WTC11 (cell line): ENCODE results near the gene FGFR4. TPM values are rescaled to one million over a fixed set of nuclear protein-coding genes. Genes with fewer than 3 reads are reported as not detected.
"Not testable (repeated sequence)": the region's sequence is repeated elsewhere in the genome, so short reads cannot be mapped to it uniquely, and the experiment has no call there.

ENCODE experiments used
- ATAC-seq: fragments of 200-7000 bp; cut with Tn5 transposase; 2 replicates; pipeline ENCODE4 v1.10.0; 2021; ENCODE audit warnings: mild to moderate bottlenecking, moderate library complexity
- CTCF ChIA-PET: fragments of 300-600 bp; sonication (Branson Sonifier 250); formaldehyde crosslinking; loops from one replicate; lab custom pipeline; 2021; ENCODE audit warnings: antibody characterized with exemption; lab: Charles Lee
- POLR2A ChIA-PET: fragments of 350-600 bp; sonication (Branson Sonifier 250); formaldehyde crosslinking; loops from one replicate; lab custom pipeline; 2021; ENCODE audit warnings: antibody characterized with exemption; lab: Charles Lee
- DNase-seq: peaks from one replicate; pipeline ENCODE4 v3.0.0; 2021; ENCODE audit warnings: low spot score
- H3K27ac Mint-ChIP-seq: 2 replicates; pipeline ENCODE4 v1.8.0; 2021; ENCODE audit warnings: mixed read lengths
- H3K27me3 Mint-ChIP-seq: 2 replicates; pipeline ENCODE4 v1.8.0; 2021; ENCODE audit warnings: low read depth, mild to moderate bottlenecking, moderate library complexity, mixed read lengths
- H3K36me3 Mint-ChIP-seq: 2 replicates; pipeline ENCODE4 v1.8.0; 2021; ENCODE audit warnings: mixed read lengths
- H3K4me1 Mint-ChIP-seq: 2 replicates; pipeline ENCODE4 v1.8.0; 2022; ENCODE audit warnings: mixed read lengths
- H3K4me3 Mint-ChIP-seq: 2 replicates; pipeline ENCODE4 v1.8.0; 2021; ENCODE audit warnings: mild to moderate bottlenecking, moderate library complexity, mixed read lengths
- H3K9me3 Mint-ChIP-seq: 2 replicates; pipeline ENCODE4 v1.8.0; 2021; ENCODE audit warnings: mixed read lengths
- AFF4 ChIP-seq: sonication (generic); formaldehyde crosslinking; IDR thresholded peaks from 2 replicates; pipeline ENCODE4 v1.8.1; 2023; ENCODE audit warnings: mild to moderate bottlenecking, missing genetic modification reagents, borderline replicate concordance
- AR ChIP-seq: fragments of 250-450 bp; sonication (Bioruptor Pico); IDR thresholded peaks from 2 replicates; pipeline ENCODE4 v1.9.0; 2021; ENCODE audit warnings: mild to moderate bottlenecking
- ATF3 ChIP-seq: sonication (generic); formaldehyde crosslinking; conservative IDR thresholded peaks from 2 replicates; pipeline ENCODE4 v1.8.1; 2022; ENCODE audit warnings: mild to moderate bottlenecking, missing genetic modification reagents
- CBFB ChIP-seq: sonication (generic); formaldehyde crosslinking; IDR thresholded peaks from 2 replicates; pipeline ENCODE4 v1.8.1; 2022; ENCODE audit warnings: mild to moderate bottlenecking, low read depth, missing genetic modification reagents
- FOXP1 ChIP-seq: sonication (generic); formaldehyde crosslinking; IDR thresholded peaks from 2 replicates; pipeline ENCODE4 v1.8.0; 2022; ENCODE audit warnings: missing genetic modification reagents, mild to moderate bottlenecking, moderate library complexity, borderline replicate concordance
- IRF2 ChIP-seq: sonication (generic); formaldehyde crosslinking; IDR thresholded peaks from 2 replicates; pipeline ENCODE4 v1.8.0; 2022; ENCODE audit warnings: low read depth, missing genetic modification reagents, borderline replicate concordance
- NR3C1 ChIP-seq: sonication (generic); formaldehyde crosslinking; conservative IDR thresholded peaks from 2 replicates; pipeline ENCODE4 v1.8.1; 2023; ENCODE audit warnings: low read depth, mild to moderate bottlenecking, missing genetic modification reagents
- RELA ChIP-seq: sonication (generic); formaldehyde crosslinking; IDR thresholded peaks from 2 replicates; pipeline ENCODE4 v1.8.1; 2022; ENCODE audit warnings: missing genetic modification reagents, mild to moderate bottlenecking, borderline replicate concordance
- SMAD4 ChIP-seq: sonication (generic); formaldehyde crosslinking; IDR thresholded peaks from 2 replicates; pipeline ENCODE4 v1.8.0; 2022; ENCODE audit warnings: mild to moderate bottlenecking, missing genetic modification reagents
- SOX15 ChIP-seq: fragments of 250-450 bp; sonication (Bioruptor Pico); IDR thresholded peaks from 2 replicates; pipeline ENCODE4 v1.9.0; 2021; ENCODE audit warnings: mild to moderate bottlenecking
- SP1 ChIP-seq: sonication (generic); formaldehyde crosslinking; conservative IDR thresholded peaks from 2 replicates; pipeline ENCODE4 v1.8.1; 2022; ENCODE audit warnings: missing genetic modification reagents
- TEAD1 ChIP-seq: sonication (generic); formaldehyde crosslinking; IDR thresholded peaks from 2 replicates; pipeline ENCODE4 v1.8.0; 2022; ENCODE audit warnings: mild to moderate bottlenecking, missing genetic modification reagents
- TEAD4 ChIP-seq: sonication (generic); formaldehyde crosslinking; IDR thresholded peaks from 2 replicates; pipeline ENCODE4 v1.8.0; 2022; ENCODE audit warnings: mild to moderate bottlenecking, missing genetic modification reagents
- TP53 ChIP-seq: sonication (generic); formaldehyde crosslinking; IDR thresholded peaks from 2 replicates; pipeline ENCODE4 v1.8.1; 2023; ENCODE audit warnings: mild to moderate bottlenecking, missing genetic modification reagents
- ZBTB21 ChIP-seq: sonication (generic); formaldehyde crosslinking; IDR thresholded peaks from 2 replicates; pipeline ENCODE4 v1.8.1; 2023; ENCODE audit warnings: mild to moderate bottlenecking, missing genetic modification reagents, borderline replicate concordance
- ZNF263 ChIP-seq: sonication (generic); formaldehyde crosslinking; IDR thresholded peaks from 2 replicates; pipeline ENCODE4 v1.8.1; 2022; ENCODE audit warnings: low read depth, mild to moderate bottlenecking, moderate library complexity, missing genetic modification reagents
- ZNF416 ChIP-seq: fragments of 250-450 bp; sonication (Bioruptor Pico); IDR thresholded peaks from 2 replicates; pipeline ENCODE4 v1.9.0; 2021; ENCODE audit warnings: mild to moderate bottlenecking, inconsistent platforms
- total RNA-seq: library from RNA; stranded (reverse); gene quantifications from 3 replicates; pipeline ENCODE4 v1.2.3, GENCODE V29; 2021
- TF ChIP-seq, protein P1 (sequence below): sonication (generic); formaldehyde crosslinking; IDR thresholded peaks from 2 replicates; pipeline ENCODE4 v1.8.0; 2022; ENCODE audit warnings: mild to moderate bottlenecking, missing genetic modification reagents
- TF ChIP-seq, protein P2 (sequence below): sonication (generic); formaldehyde crosslinking; IDR thresholded peaks from 2 replicates; pipeline ENCODE4 v1.8.1; 2022; ENCODE audit warnings: mild to moderate bottlenecking, moderate library complexity, missing genetic modification reagents
- TF ChIP-seq, protein P3 (sequence below): fragments of 250-450 bp; sonication (Bioruptor Pico); IDR thresholded peaks from 2 replicates; pipeline ENCODE4 v1.9.0; 2021; ENCODE audit warnings: moderate library complexity, mild to moderate bottlenecking, inconsistent platforms, borderline replicate concordance

The FGFR4 gene
- total RNA-seq, 1 experiment from 2014 or later: 108 TPM

DNA sequence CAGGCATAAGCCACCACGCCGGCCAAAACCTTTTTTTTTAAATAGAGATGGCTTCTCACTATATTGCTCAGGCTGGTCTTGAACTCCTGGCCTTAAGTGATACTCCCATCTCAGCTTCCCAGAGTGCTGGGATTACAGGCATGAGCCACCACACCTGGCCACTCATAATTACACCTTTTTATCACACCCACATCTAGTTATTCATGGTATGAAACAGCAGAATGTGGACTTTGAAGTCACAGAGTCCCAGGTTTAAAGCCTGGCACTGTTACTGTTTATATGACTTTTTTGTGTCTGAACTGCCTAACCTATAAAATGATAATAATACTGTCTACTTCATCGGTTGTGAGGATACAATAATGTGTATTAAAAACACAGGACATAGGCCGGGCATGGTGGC lies 41.1 kb upstream of the FGFR4 start:
- no peak overlapping the region for H3K4me3 Mint-ChIP-seq
- DNase-seq (no peak), ATAC-seq (no peak)
- H3K9me3 Mint-ChIP-seq: no peaks in the 10 kb centered on the region
- POLR2A ChIA-PET: no interaction called here
- no peaks in the 10 kb centered on the region for H3K4me1 Mint-ChIP-seq
- TF ChIP-seq RELA (CRISPR knock-in tag): no peak
- no peak for TF ChIP-seq TEAD4 (CRISPR knock-in tag)
- TF ChIP-seq ZNF263 (CRISPR knock-in tag): no peak
- no peak for TF ChIP-seq NR3C1 (CRISPR knock-in tag)
- no peak for TF ChIP-seq SP1 (CRISPR knock-in tag)
- no peak for TF ChIP-seq FOXP1 (CRISPR knock-in tag)
- no peak for TF ChIP-seq TEAD1 (CRISPR knock-in tag)
- no peak for TF ChIP-seq AFF4 (CRISPR knock-in tag)
- TF ChIP-seq, protein P1, sequence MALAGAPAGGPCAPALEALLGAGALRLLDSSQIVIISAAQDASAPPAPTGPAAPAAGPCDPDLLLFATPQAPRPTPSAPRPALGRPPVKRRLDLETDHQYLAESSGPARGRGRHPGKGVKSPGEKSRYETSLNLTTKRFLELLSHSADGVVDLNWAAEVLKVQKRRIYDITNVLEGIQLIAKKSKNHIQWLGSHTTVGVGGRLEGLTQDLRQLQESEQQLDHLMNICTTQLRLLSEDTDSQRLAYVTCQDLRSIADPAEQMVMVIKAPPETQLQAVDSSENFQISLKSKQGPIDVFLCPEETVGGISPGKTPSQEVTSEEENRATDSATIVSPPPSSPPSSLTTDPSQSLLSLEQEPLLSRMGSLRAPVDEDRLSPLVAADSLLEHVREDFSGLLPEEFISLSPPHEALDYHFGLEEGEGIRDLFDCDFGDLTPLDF (CRISPR knock-in tag): no peak
- no peak for TF ChIP-seq IRF2 (CRISPR knock-in tag)
- TF ChIP-seq CBFB (CRISPR knock-in tag): no peak
- TF ChIP-seq, protein P2, sequence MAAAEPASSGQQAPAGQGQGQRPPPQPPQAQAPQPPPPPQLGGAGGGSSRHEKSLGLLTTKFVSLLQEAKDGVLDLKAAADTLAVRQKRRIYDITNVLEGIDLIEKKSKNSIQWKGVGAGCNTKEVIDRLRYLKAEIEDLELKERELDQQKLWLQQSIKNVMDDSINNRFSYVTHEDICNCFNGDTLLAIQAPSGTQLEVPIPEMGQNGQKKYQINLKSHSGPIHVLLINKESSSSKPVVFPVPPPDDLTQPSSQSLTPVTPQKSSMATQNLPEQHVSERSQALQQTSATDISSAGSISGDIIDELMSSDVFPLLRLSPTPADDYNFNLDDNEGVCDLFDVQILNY (CRISPR knock-in tag): no peak
- no peak for TF ChIP-seq ATF3 (CRISPR knock-in tag)
- no peak for TF ChIP-seq SMAD4 (CRISPR knock-in tag)
- no peak for TF ChIP-seq AR (CRISPR knock-in tag)
- TF ChIP-seq, protein P3, sequence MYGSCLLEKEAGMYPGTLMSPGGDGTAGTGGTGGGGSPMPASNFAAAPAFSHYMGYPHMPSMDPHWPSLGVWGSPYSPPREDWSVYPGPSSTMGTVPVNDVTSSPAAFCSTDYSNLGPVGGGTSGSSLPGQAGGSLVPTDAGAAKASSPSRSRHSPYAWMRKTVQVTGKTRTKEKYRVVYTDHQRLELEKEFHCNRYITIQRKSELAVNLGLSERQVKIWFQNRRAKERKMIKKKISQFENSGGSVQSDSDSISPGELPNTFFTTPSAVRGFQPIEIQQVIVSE (CRISPR knock-in tag): no peak
- TF ChIP-seq ZNF416 (CRISPR knock-in tag): no peak
- no peak for TF ChIP-seq ZBTB21 (CRISPR knock-in tag)
- TF ChIP-seq SOX15 (CRISPR knock-in tag): no peak
- TF ChIP-seq TP53: no peak
- CTCF ChIA-PET: interaction anchor here (0.7 to 1.3 kb wide), 2 partner anchors 41 to 311 kb away, joined by 3 to 4 read pairs; partner anchors contain the start of gene FGFR4
- peaks cover 42% of the 10 kb centered on the region for H3K36me3 Mint-ChIP-seq
- no peak overlapping the region for H3K27ac Mint-ChIP-seq
- H3K27me3 Mint-ChIP-seq: no peaks in the 10 kb centered on the region

DNA sequence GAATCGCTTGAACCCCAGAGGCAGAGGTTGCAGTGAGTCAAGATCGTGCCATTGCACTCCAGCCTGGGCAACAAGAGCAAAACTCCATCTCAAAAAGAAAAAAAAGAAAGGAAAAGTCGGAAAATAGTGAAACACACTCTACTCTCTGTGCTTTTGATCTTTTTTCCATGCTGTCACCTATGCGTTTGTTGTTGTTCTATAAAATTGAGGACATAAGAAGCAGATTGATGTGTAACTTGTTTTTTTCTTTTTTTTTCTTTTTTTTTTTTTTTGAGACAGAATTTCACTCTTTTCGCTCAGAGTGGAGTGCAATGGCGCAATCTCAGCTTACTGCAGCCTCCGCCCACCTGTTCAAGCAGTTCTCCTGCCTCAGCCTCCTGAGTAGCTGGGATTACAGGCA lies 38.2 kb upstream of the FGFR4 start:
- CTCF ChIA-PET: interaction anchor here (0.7 to 1.6 kb wide), 2 partner anchors 23 to 30 kb away, joined by 6 read pairs; no protein-coding TSS in a partner anchor
- H3K9me3 Mint-ChIP-seq, ATAC-seq, H3K4me1 Mint-ChIP-seq, H3K4me3 Mint-ChIP-seq, H3K27ac Mint-ChIP-seq, DNase-seq, POLR2A ChIA-PET, H3K27me3 Mint-ChIP-seq: not testable (repeated sequence)
- H3K36me3 Mint-ChIP-seq: peaks cover 41% of the 10 kb centered on the region
